Activated T-cell treated with anti-CD3 and anti-CD28 coated beads, Interleukin-2, amount 50 U/mL, for 1 hour (primary cell): ENCODE data around the gene CFL1.

Experiments
- DNase-seq: peaks from one replicate; pipeline ENCODE4 v3.0.0-alpha.2; 2020

CFL1 gene

DNA sequence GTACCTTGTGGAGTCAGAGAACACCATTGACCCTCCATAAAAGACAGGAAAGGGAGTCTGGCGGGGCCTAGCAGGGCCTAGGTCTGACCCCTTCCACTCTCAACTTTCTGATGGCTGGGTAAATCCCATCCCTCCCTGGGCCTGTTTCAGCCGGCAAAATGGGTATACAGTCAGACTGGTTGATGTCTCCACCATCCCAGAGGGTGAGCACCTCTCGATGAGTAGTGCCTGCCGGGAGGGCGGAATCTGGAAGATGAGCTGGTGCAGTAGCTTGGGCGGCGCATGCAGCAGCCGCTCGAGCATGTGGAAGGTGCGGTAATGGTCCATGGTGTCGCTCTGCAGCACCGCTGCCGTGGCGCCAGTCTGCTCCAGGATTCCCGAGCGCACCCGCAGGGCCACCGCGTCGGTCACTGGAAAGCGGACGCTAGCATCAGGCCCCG lies 29.8 kb upstream of the CFL1 start:
- DNase-seq: no peak

DNA sequence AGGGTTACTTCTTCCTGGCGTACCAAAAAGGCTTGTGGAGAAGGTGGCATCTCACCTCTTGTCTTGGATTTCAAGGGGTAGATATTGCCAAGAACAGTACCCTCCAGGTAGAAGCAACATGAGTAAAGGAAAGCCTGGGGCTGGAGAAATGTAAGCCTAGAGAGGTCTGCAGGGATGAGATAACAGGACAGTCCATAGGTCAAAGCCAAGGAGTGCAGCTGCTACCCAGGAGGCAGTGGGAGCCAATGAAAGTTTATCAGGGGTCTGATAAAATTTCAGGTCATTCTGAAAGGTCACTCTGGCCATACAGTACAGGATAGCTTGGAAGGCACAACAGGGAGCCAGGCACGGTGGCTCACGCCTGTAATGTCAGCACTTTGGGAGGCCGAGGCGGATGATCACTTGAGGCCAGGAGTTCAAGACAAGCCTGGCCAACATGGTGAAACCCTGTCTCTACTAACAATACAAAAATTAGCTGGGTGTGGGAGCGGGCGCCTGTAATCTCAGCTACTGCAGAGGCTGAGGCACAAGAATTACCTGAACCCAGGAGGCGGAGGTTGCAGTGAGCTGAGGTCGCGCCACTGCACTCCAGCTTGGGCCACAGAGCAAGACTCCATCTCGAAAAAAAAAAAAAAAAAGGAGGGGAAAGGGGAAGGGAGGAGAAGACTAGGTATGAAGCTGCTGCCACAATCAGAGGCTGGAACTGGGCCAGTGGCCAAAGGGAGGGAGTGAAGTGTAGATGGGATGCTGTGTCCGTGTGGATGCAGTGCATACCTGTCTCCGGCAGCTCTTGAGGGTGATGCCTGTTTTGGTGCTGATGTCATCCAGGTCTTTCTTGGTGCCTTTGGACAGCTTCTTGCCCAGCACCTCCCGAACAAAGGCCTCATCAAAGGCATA lies 29.1 kb upstream of the CFL1 start:
- DNase-seq: no peak

DNA sequence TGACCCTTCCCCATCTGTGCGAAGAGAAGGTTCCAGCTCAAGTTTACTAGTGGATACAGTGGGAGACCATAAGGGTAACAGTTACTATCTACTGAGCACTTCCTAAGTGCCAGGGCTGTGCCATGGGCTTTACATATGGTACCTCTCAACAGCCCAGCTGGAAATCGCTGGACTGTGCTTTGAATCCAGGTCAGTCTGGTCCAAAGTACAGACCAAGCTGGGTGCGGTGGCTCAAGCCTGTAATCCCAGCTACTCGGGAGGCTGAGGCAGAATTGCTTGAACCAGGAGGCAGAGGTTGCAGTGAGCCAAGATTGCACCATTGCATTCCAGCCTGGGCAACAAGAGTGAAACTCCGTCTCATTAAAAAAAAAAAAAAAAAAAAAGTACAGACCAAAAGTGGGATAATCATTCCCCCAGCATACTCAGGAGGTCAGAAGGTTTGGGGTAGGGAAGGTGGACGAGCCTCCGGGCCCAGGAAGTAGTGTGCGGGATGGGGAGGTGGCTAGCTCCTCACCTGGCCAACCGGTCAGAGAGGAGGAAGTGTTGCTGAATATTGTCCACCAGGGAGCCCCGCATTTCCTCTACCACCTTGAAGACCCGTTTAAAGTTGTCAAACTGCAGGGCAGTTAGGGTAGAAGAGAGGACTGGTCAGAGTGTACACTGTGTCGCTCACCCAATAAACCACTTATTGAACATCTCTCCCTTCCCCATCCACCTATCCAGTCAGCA lies 28.0 kb upstream of the CFL1 start:
- no peak for DNase-seq

DNA sequence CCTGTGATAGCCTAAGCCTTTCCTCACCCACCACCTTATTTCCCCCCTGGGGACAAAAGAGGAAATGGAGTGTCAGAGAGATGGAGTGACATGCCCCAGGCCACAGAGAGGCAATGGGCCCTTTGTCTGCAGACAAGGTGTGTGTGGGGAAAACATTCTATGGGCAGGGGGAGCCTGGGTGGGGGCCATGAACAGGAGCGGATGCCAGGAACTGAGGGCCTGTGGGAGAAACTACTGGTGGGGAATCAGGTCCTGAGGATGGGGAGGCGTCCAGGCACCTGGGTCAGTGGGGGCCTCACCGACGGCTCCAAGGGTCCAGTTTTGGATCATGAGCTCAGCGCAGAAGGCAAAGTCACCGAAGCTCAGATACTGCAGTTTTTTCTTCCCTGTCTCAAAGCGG lies 27.3 kb upstream of the CFL1 start:
- no peak for DNase-seq

DNA sequence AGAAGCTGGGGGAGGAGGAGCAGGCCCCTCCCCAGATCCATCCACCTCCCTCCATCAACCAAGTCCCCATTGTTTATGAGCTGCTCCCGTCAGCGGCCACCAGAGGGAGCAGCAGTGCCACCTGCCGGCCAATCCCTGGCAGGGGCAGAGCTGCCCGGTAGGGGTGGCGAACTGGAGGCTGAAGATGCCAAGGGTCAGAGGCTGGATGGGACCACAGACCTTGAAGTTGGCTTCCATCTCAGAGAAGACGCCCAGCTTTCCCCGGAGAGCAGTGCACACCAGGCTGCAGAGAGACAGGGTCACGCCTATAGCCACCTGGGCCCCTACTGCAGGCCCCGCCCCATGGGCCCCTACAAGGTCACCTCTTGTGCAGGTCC lies 26.7 kb upstream of the CFL1 start:
- peak; percentile 85 for DNase-seq

DNA sequence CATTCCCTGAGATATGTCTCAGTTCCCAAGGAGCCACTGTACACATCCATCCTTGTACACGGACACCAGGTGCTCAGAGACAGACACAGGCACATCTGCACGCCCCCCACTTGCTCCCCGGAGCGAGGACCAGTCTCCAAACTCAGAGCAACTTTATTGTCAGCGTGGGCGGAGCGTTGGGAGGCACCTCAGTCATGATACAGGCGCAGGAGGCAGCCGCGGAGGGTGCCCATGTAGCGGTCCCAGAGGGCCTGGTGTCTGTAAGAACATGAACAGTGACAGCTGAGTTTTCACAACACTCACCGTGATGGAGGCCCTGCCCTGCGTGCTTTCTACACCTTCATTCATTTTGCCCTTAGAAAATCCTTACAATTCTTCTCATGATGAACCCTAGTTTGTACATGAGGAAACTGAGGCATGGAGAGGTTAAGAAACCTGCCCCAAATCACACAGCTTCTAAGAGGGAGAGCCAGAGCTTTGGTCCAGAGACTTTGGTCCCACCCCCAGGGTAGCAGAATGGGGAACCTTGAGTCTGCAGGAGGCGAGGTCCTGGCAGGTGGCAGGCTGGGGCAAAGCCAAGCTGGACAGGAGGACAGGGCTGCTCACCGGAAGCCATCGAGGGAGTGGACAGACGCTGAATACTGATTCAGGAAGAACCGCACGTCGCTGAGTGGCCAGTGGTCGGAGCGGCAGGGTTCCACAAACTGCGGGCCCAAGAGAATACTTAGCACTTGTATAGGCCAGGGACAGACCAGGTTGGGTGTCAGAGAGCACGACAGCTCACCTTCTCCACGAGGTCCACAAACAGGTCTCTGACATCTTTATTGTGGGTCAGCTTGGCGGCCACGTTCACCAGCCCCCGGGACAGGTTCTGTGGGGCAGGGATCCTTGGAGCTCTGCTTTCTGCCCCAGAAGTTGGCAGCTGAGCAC lies 26.1 kb upstream of the CFL1 start:
- no peak for DNase-seq

DNA sequence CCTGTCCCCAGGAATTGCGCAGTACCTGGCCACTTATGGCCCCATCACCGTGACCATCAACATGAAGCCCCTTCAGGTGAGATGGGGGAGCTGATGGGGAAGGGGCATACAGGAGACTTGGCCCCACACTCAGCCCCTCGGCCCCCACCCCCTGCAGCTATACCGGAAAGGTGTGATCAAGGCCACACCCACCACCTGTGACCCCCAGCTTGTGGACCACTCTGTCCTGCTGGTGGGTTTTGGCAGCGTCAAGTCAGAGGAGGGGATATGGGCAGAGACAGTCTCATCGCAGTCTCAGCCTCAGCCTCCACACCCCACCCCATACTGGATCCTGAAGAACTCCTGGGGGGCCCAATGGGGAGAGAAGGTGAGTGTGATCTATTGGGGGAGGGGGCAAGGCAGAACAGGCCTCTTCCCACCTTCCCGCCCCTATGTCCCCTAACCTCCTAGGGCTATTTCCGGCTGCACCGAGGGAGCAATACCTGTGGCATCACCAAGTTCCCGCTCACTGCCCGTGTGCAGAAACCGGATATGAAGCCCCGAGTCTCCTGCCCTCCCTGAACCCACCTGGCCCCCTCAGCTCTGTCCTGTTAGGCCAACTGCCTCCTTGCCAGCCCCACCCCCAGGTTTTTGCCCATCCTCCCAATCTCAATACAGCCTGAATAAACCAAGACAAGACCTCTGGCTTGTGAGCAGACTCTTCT lies 25.2 kb upstream of the CFL1 start:
- DNase-seq: no peak

DNA sequence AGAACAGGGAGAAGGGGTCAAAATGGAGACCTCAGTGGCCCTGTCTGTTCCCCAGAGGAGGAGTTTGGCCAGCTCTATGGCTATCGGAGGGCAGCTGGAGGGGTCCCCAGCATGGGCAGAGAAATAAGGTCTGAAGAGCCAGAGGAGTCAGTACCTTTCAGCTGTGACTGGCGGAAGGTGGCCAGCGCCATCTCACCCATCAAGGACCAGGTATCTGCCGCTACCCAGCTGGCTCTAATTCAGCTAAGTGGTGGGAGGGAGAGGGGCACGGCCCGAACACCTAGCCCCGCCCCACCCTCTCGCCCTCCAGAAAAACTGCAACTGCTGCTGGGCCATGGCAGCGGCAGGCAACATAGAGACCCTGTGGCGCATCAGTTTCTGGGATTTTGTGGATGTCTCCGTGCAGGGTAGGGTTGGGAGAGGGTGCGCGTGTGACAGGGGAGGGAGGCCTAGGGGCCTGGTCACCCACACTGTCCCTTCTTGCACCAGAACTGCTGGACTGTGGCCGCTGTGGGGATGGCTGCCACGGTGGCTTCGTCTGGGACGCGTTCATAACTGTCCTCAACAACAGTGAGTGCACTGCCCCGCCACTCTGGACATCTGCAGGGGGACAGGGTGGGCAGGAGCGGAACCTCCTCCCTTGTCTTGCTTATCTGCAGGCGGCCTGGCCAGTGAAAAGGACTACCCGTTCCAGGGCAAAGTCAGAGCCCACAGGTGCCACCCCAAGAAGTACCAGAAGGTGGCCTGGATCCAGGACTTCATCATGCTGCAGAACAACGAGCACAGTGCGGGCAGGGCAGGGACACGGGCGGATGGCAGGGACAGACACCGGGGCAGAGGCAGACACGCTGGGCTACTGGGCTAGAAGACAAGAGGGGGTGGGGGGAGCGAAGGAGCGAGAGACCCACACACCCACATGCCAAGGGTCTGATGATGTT lies 24.4 kb upstream of the CFL1 start:
- DNase-seq: no peak

DNA sequence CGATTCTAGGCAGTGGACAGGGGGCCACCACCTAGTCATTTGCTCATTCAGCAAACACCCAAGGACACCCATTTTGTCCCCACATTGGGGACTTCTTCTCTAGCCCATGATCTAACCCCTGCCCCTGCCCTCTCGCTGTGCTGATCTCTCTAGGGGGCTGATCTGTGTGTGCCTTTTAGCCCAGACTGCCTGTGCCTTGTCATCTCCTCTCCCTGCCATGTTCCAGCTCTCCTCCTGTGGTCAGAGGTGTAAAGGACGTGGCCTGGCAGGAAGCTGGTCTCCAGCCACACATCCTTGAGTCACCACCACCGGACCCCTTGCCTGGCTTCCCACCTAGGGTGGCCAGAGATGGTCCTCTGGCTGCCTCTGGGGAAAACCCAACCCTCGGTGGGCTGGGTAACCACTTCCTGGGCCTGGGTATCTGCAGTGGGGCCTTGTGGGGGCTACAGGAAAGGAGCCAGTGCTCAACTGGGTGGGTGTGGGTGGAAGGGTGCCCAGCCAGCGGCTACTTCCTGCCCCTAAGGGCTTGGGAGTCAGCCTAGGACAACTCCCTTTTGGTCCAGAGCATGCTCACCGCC lies 23.0 kb upstream of the CFL1 start:
- no peak for DNase-seq

DNA sequence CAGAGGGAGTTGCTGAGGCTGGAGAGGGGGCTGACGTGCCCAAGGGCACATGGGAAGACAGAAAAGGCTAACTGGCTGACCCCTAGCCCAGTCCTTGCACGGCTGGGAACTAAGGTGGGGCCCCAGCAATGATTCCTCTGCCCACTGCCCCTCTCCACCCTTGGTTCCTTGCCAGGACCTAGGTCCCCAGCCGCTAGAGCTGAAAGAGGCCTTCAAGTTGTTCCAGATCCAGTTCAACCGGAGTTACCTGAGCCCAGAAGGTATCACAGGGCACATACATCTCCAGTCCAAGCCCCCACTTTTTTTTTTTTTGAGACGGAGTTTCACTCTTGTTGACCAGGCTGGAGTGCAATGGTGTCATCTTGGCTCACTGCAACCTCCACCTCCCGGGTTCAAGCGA lies 22.0 kb upstream of the CFL1 start:
- DNase-seq: no peak

DNA sequence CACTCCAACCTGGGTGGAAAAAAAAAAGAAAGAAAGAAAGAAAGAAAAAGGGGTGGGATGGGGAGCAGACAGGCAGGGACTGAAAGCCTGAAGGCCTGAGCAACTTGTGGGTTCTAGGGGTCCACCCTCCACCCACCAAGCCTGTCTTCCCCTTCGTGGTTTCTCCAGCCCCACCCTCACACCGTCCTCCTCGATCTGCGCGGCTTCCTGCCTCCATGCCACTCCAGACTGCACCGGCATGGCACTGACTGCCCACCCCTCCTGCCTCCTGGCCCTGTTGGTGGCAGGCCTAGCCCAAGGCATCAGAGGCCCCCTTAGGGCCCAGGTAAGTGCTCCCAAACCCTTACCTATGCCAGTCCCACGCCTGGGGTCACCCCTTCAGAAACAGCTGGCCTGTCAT lies 21.6 kb upstream of the CFL1 start, which contains the start of gene CTSW:
Gene CTSW, plus strand, starts transcription at position 221 of the 400 bp plus-strand sequence. Its CDS starts 18 bp downstream, at position 239.
- peak; percentile 40 for DNase-seq

DNA sequence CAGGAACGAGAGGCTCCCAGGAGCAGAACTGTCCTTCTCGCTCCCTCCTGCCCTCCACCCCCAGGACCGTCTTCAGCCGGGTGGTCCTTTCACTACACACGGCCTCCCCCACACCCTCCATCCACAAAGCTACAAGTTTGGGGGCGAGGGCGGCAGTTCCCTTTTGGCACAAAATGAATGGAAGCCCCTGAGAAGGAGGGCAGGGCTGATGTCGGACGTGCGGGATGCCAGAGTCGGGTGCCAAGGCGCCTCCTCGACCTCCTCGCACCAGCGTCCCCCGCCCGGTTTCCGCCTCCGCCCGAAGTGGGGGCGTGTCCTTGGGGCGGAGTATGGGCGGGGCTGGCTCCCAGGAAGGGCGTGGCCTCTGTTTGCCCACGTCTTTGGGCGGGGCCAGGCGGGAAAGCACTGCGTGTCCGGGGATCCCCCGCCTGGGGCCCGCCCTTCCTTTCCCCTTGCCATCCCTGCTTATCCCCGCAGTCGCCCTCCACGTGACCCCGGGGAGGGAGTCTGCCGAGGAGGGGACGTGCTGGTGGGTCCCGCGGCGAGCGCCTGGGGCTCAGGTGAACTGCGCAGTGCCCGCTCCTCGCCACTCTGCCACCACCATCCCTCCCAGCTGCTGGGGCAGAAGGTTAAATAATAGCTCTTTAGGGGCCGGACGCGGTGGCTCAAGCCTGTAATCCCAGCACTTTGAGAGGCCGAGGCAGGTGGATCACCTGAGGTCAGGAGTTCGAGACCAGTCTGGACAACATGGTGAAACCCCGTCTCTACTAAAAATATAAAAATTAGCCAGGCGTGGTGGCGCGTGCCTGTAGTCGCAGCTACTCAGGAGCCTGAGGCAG lies 15.6 kb upstream of the CFL1 start:
- peak; percentile 100 for DNase-seq

DNA sequence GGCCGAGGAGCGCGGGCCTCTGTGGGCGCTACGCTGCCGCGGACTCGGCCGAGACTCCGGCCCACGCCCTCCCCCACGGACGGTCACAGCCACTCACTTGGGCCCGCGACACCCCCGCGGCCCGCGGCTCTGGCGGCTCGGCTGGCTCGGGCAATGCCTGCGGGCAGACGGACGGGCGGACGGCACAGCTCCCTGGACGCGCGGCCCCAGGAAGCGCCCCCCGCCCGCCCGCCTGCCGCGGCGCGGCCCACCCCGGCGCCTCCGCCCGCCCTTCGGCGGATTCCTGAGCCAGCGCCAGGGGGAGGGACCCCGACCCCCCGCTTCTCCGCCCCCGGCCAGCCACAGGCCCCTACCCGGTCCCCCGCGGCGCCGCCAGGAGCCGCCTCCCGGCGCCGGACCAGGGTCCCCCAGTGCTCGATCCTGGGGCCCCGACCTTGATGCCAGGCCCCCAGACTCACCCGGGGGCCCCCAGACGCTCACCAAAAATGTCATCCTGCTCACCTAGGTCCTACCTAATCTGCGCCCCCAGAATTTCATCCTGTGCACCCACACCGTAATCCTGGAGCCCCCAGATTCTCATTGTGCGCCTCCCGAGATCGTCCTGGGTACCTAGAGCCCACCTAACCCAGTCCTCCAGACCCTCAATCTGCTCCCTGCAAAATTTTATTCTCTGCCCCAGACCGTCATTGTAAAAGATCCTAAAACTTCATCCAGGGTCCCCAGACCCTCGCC lies 14.8 kb upstream of the CFL1 start, which contains the start of gene EFEMP2:
Gene EFEMP2, minus strand, starts transcription at position 215 of the 732 bp plus-strand sequence. CDS start 446 bp downstream, outside the sequence.
- no peak for DNase-seq

DNA sequence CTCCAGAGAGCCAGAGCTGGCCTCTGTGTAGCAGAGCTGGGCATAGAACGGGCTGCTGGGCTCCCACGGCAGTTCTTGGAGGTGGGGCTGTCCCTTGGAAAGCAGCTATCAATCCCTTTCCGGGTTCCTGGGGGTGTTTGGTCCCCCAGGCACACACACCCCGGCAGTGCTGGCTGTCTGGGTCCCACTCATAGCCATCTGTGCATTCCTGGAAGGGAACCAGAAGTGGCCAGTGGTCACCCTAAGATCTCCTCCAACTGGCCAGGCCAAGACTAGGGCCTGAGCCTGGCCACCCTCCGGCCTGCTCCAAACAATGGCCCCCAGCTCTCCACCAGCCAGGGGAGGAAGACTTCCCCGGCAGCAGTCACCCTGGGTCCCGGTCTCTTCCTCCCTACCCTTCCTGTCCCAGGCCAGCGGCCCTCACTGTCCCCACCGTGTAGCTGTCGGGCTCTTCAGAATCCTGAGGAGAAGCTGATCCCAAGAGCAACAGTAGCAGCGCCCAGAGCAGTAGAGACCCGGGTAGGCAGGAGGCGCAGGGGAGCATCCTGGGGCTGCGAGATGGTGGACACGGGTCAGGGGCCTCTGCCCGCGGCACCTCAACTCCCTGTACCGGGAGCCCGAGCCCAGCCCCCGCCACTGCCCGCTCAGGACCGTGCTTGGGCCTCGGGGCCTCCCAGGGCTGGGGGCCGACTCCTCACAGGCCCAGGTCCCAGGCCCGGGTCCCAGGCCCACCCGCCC lies 14.0 kb upstream of the CFL1 start:
- DNase-seq: no peak

DNA sequence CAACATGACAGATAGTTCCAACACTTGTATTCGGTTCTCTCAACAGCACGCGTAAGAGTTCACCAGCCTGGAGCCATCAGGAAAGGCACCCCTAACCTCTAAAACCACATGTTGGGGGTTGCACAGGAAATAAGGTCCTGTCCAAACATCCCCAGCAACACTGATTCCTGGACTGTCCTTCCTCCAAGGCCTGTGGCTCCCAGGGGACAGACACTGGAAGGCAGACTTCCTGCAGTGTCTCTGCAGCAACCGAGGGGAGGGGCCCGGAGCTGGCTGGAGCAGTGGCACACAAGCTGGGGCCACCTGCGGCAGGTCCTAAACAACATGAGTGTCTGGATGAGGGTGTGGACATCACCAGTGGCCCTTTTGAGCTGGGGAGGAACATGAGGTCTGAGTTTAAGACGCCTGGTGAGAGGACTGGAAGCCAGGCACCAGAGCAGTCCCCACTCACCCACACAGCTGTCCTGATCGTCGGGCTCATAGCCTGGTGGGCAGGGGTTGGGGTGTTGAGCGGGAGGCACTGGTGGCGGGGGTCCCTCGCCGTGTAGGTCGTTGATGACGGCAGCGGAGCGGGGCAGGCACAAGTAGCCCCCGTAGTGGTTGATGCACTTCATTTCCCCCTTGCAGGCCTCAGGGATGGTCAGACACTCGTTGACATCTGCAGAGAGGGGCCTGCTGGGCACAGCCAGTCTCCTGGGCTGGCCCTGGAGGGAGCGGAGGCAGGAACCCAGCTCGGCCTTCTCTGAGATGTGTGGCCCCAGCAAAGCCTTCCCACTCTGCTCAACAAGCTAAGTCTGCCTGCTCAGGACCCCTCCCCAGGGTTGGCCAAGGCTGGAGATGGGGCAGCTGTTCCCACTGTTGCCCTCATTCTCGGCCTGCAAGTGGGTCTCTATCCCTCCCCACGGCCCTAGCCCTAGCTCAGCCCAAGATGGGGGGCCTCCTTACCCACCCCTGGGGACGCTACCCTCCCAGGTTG lies 13.0 kb upstream of the CFL1 start:
- no peak for DNase-seq

DNA sequence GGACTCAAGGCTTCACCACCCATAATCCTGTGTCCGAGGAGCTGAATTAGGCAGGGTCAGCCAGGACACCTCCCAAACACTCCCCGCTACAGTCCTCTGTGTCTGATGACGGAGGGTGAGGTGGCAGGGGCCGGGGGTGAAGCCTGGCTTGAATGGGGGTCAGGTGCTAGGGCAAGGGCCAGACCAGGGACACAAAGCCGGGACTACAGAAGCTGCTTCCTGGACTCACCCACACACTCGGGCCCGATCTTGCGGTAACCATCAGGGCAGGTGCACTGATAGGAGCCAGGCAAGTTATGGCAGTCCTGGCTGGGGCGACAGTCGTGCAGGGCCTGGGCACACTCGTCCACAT lies 12.3 kb upstream of the CFL1 start:
- DNase-seq: no peak
